DMS53 treated with DMSO at 0.1 percent for 48 hours (cell line): ENCODE data around the gene PHLDB1.
"Not testable (repeated sequence)": the region's sequence is repeated elsewhere in the genome, so short reads cannot be mapped to it uniquely, and the experiment has no call there.

Experiments
- DNase-seq: peaks from one replicate; lab custom pipeline; 2025; ENCODE audit not compliant: unreplicated experiment; lab: John Stamatoyannopoulos, UW

The PHLDB1 gene

DNA sequence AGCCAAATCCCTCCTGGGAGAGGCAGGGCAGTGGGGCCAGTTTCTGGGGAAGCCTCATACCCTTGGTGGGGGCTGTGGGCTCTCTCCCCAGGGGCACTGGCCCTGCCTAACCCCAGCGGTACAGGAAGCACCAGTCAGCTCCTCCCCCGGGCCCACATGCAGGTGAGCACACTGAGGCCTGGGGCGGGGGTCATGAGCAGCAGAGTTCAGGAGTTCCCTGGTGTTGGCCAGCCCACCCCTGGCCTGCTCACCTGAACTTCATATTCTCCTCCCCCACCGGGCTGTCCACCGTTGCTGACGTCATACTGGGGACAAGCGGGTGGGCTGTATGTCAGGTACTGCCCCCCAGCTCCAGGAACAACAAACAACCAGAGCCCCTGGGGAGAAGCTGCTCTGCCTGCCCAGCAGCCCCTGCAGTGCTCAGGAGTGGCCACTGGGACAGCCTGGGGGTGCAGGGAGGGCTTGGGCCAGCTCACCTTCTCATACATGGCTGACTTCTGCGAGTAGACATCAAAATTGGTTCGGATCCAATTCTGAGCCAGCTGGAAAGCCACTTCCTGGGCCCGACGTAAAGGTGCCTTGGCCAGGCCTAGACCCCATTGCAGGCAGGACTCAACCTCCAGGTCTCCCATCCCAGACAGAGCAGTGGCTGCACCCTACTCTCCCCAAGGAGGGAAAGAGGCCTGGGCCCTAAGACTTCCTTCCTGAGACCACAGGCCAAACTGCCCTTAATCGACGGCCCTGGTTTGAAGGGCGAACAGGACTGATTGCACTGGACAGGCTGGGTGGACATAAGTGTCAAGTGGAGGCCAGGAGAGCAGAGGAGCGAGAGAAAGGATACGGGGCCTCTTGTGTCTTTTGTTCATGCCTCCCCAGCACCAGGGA, 51.3 kb downstream of the PHLDB1 start:
- DNase-seq = no peak

DNA sequence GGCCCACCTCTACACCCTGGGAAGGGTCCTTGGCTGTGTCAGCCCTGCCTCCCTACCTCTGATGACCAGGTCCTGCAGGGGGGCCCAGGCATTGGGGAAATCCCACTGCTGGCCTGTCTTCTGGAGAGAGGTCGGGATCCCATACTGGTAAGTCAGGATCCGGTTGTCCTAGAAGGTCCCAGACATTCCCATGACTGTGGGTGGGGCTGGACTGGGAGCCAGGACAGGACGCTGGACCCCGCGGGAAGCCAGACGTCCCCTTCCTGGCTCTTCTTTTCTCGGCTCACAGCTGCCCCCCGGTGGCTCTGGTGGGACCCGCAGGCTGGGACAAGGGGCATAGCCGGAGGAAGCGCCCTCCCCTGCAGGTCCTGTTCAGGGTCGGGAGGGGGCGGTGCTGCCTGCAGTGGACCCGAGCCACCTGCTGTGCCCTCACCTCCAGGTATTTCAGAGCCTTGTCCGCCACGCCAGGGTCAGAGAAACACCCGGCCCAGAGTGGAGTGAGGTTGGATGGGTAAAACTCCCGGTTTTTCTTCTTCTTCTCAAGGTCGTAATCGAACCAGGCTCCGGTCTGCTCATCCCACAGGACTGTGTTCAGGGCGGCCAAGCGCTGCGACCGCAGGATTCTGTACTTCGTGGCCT, 52.0 kb downstream of the PHLDB1 start:
- peak; percentile 87 for DNase-seq

GRCh38 chr11:118659953-118660680, 52.7 kb downstream of the PHLDB1 start:
- no peak for DNase-seq

DNA sequence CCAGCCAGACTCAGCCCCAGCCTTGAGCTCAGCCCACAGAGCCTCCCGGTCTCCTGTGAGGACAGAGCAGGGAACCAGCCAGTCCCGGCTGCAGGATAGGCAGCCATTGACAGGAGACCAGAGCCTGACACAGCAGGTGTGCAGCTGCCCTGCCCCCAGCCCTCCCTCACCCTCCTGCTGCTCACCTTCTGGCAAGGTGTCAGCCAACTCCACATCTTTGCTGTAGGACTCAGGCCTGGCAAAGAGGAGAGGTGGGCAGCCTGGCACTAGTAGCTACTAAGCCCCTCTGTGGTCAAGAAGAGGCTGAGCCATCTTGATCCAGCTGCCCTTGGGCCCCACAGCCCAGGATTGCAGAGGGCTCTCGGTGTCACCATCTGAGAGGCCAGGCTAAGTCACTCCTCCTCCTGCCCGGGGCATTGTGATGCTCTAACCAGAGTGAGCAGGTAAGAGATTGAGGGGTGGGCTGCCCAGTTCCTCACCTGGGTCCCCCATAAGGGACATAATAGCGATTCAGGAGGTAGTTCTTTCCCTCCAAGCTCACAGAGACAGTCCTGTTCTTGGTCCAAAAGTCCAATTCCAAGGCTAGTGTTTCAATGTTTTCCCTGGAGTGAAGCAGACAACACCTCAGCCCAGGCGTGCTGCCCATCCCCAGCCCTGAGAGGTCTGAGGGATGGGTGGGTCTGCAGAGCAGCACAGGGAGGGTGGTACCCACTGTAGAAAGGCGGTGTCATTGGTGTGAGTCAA, 53.4 kb downstream of the PHLDB1 start:
- peak; percentile 57 for DNase-seq

- DNase-seq = no peak
These were observed 54.2 kb downstream of the PHLDB1 start for GRCh38 chr11:118661425-118662301.

DNA sequence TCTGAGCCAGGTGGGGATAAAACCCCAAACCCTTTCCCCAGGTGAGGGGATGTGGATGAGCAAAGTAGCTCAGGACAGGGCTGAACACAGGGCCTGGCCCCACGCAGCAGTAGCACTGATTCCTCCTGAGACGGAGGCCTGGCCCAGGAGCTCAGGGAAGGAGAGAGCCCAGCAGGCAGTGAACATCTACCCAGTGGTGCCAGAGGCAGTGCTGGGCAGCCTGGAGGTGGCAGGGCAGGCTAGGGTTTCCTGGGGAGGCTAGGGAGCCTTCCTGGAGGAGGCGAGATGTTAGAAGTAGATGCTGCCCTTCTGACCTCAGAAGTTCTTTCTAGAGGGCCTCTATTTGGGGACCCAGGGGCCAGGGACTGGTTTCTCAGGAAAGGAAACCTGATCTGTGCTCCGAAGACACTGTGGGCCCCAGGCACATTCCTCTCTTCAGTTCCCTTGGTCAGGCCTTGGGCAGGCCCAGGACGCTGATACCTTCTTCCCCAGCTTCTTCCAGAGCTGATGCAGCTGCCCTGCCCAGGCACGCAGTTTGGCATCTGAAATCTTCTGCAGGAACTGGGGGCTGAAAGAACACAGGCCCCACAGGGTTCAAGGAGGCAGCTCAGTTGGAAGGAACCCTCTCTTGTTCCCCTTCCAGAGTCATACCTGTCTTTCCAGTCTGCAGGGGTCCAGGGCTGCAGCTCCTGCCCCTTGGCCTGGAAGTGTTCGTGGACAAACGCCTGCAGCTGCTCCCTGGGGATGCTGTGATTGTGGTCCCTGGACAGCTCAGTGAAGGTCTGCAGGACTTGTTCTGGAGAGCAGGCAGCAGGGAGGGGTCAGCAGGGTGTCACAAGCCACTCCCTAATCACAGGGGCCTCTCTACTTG, 55.2 kb downstream of the PHLDB1 start:
- no peak for DNase-seq

GRCh38 chr11:118663381-118663780, 56.0 kb downstream of the PHLDB1 start:
- no peak for DNase-seq

GRCh38 chr11:118663902-118664301, 56.5 kb downstream of the PHLDB1 start:
- DNase-seq = no peak

DNA sequence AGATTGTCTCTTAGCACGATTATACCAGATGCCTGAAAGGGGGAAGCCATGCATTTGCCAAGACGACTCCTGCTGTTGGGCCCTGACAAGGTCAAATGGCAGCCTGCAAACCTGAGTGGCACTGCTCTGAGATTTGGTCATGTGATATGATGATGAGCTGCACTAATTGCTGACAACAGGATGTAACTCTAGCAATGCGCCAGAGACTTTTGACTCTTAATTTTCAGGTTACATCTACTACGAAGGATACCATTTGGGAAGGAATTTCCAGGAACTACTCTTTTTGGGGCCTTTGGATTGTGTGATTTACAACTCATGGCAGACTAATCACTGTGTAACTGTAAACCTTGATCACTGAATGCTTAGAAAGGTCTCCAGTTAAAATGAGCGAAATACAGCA, 59.0 kb downstream of the PHLDB1 start:
- no peak for DNase-seq

GRCh38 chr11:118670063-118670462, 62.6 kb downstream of the PHLDB1 start:
- no peak for DNase-seq

- no peak for DNase-seq
These were observed 63.8 kb downstream of the PHLDB1 start for GRCh38 chr11:118671254-118671653.

DNA sequence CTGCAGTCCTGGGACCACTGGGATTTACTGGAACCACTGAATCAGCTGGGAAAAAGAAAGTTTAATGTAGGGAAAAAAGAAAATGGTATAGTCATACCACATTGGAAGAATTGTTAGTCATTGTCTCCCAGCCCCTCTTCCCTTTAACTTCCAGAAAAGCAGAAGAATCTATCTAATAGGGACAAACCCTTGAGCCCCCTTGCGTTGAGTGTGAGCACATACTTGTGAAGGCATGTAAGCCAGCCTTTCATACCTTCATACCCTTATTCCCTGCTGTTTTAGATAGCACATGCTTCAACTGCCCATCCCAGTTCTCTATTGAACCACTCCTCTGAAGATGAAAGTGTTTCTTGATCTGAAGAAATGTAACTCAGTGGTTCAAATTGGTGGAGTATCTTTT, 65.4 kb downstream of the PHLDB1 start:
- DNase-seq = no peak

DNA sequence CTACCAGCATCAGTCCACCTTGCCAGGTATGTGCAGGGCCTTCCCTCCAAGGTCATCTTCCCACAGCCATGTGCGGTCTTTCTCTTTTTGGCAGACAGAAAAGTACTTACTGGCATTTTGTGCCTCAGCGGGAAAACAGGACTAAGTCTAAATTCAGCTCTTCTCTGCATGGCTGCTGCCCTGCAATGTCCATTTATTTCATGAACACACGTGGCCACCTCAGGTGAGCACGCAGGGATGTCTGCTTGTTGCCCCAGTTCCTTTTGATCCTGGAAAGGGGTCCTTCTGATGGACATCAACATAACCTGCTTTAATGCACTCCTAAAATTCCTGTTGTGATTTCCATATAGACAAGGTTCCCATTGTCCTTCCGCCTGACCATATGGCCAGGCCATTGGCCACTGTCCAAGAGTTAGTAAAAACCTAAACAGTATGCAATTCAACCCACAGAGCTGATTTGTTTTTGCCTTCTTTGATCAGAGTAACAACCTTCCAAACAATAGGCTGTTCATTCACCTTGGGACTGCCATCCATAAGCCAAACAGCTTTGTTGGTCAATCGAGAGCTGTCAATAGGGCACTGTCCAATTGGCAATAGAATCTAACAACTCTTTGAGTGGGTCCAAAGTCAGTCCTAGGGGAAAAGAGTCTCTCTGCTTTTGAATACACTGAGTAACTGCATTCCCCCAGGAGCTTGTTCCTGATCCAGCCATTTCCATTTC, 66.1 kb downstream of the PHLDB1 start:
- no peak for DNase-seq

DNA sequence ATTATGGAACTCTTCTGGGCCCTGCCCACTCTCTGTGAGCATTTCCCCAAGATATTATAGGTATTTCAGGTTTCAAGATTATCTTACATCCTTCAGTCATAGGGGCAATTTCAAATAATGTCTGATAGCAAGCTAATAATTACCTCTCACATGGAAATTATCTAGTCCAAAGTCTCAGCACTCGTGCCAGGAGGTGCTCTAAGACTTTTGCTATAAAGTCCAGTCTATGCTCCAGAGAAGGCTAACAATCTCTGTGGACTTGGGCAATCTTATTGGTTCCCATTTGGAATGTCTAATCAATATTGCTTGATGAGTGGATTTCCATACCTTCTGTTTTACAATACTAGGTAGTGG, 66.6 kb downstream of the PHLDB1 start:
- no peak for DNase-seq

GRCh38 chr11:118677977-118678376, 70.6 kb downstream of the PHLDB1 start:
- no peak for DNase-seq

DNA sequence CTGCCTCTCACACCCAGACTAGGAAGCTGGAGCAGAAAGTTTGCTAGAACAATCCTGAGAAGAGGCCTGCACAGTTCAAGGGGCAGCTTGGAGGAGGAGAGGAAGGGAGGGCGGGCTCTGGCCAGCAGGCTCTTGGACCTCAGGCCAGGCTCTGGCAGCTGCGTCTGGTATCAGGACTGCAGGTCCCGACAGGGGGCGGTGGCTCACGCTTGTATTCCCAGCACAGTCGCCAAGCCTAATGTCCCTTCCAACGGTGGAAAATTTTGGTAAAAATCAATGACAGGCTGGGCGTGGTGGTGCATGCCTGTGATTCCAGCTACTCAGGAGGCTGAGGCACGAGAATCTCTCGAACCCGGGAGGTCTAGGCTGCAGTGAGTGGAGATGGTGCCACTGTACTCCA, 71.5 kb downstream of the PHLDB1 start:
- DNase-seq = not testable (repeated sequence)

DNA sequence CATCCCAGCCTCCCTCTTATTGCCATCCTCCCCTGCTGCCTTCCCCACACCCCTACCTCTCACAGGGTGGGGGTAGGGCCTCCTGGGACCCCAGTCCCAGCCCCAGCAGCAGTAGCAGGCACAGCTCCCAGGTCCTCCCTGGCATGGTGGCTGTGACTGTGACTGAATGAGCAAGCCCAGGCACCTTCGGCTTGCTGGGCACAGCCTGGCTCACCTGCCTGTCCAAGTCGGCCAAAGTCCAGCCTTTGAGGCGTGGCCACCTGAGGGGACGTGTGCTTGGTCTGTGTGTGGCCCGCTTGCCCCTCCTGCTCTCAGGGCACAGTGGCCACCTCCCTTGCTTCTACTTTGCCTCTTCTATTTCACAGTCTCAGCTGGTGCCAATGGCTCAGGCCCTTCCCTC, 72.1 kb downstream of the PHLDB1 start, which contains the start of gene TREH:
TSS of gene TREH (minus strand) at position 168 of the 400 bp plus-strand sequence. CDS start at position 145, 23 bp downstream.
- DNase-seq = peak; percentile 20

GRCh38 chr11:118682372-118682771, 75.0 kb downstream of the PHLDB1 start:
- DNase-seq = no peak
